ENCODE data around the gene ACOT8. TPM values are rescaled to one million over a fixed set of nuclear protein-coding genes. Genes with fewer than 3 reads are reported as not detected.
A peak's percentile ranks its signal among the peaks of the same experiment; 100 is the strongest.

Gene ACOT8
- total and polyA plus RNA-seq, 9 of the 15 experiments (the other 6 are each of a cell fraction or from before 2014, with no cell fraction given): 8.2 to 46.7 (median 20.7) TPM

DNA sequence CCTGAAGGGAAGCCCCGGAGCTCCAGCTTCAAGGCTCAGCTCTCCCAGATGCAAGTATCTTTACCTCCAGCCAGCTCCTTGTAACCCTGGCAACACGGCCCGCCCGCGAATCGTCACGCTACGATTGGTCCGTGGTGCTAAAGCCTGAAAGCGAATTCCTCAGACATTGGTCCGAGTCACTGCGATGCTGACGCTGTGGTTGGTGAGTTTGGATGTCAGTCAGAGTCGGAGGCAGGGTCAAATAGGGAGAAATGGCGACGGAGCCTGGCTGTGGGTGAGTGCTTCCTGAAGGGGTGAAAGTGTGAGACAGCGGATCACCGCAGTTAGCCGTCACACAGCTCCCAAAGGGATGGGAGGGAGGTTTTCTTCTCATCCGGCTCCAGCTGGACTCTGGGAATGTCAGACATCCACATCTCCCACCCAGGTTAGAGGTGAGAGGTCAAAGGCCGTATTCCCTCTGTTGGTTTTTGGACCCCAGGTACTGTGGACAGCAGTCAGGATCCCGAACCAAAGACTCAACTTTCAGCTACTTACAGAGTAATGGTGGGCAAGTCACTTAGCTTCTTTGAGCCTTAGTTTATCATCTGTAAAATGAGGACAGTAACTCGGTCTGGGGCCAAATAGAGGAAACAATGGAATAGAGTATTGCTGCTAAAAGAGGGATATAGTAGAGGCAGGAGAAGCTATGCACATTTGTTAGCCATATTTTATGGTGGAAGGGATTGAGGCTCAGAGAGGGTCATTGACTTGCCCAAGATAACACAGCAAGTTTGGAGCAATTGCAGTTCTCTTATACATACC, 24.0 kb upstream of the ACOT8 start, which contains the start of gene ZSWIM1 (continued):
- no peak for TF ChIP-seq PCBP1 (IDR thresholded peaks at IDR 0.05; ENCODE audit: low read depth, low read length, poor library complexity, severe bottlenecking)
- TF ChIP-seq MECOM (CRISPR knock-in tag; IDR thresholded peaks at IDR 0.05): no peak
- TF ChIP-seq, protein P1, sequence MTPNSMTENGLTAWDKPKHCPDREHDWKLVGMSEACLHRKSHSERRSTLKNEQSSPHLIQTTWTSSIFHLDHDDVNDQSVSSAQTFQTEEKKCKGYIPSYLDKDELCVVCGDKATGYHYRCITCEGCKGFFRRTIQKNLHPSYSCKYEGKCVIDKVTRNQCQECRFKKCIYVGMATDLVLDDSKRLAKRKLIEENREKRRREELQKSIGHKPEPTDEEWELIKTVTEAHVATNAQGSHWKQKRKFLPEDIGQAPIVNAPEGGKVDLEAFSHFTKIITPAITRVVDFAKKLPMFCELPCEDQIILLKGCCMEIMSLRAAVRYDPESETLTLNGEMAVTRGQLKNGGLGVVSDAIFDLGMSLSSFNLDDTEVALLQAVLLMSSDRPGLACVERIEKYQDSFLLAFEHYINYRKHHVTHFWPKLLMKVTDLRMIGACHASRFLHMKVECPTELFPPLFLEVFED (CRISPR knock-in tag; conservative IDR thresholded peaks at IDR 0.05): no peak
- no peak for TF ChIP-seq ZNF347 (CRISPR knock-in tag; IDR thresholded peaks at IDR 0.05; ENCODE audit: low read depth)
- no peak for TF ChIP-seq HMG20A (CRISPR knock-in tag; conservative IDR thresholded peaks at IDR 0.05)
- TF ChIP-seq HEY1 (CRISPR knock-in tag; IDR thresholded peaks at IDR 0.05; ENCODE audit: borderline replicate concordance): no peak
- TF ChIP-seq, protein P2, sequence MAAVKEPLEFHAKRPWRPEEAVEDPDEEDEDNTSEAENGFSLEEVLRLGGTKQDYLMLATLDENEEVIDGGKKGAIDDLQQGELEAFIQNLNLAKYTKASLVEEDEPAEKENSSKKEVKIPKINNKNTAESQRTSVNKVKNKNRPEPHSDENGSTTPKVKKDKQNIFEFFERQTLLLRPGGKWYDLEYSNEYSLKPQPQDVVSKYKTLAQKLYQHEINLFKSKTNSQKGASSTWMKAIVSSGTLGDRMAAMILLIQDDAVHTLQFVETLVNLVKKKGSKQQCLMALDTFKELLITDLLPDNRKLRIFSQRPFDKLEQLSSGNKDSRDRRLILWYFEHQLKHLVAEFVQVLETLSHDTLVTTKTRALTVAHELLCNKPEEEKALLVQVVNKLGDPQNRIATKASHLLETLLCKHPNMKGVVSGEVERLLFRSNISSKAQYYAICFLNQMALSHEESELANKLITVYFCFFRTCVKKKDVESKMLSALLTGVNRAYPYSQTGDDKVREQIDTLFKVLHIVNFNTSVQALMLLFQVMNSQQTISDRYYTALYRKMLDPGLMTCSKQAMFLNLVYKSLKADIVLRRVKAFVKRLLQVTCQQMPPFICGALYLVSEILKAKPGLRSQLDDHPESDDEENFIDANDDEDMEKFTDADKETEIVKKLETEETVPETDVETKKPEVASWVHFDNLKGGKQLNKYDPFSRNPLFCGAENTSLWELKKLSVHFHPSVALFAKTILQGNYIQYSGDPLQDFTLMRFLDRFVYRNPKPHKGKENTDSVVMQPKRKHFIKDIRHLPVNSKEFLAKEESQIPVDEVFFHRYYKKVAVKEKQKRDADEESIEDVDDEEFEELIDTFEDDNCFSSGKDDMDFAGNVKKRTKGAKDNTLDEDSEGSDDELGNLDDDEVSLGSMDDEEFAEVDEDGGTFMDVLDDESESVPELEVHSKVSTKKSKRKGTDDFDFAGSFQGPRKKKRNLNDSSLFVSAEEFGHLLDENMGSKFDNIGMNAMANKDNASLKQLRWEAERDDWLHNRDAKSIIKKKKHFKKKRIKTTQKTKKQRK (IDR thresholded peaks at IDR 0.05; ENCODE audit: borderline replicate concordance, low read depth, low read length): peak; percentile 80; the same call in 1 of the 2 replicates
- TF ChIP-seq ZNF512 (tag; IDR thresholded peaks at IDR 0.05): no peak
- TF ChIP-seq, protein P3, sequence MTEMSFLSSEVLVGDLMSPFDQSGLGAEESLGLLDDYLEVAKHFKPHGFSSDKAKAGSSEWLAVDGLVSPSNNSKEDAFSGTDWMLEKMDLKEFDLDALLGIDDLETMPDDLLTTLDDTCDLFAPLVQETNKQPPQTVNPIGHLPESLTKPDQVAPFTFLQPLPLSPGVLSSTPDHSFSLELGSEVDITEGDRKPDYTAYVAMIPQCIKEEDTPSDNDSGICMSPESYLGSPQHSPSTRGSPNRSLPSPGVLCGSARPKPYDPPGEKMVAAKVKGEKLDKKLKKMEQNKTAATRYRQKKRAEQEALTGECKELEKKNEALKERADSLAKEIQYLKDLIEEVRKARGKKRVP (CRISPR knock-in tag; IDR thresholded peaks at IDR 0.05): no peak
- TF ChIP-seq SNRNP70 (optimal IDR thresholded peaks at IDR 0.05; ENCODE audit: low read depth, low read length): no peak
- TF ChIP-seq, protein P4, sequence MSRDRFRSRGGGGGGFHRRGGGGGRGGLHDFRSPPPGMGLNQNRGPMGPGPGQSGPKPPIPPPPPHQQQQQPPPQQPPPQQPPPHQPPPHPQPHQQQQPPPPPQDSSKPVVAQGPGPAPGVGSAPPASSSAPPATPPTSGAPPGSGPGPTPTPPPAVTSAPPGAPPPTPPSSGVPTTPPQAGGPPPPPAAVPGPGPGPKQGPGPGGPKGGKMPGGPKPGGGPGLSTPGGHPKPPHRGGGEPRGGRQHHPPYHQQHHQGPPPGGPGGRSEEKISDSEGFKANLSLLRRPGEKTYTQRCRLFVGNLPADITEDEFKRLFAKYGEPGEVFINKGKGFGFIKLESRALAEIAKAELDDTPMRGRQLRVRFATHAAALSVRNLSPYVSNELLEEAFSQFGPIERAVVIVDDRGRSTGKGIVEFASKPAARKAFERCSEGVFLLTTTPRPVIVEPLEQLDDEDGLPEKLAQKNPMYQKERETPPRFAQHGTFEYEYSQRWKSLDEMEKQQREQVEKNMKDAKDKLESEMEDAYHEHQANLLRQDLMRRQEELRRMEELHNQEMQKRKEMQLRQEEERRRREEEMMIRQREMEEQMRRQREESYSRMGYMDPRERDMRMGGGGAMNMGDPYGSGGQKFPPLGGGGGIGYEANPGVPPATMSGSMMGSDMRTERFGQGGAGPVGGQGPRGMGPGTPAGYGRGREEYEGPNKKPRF (IDR thresholded peaks at IDR 0.05; ENCODE audit: low read depth, low read length): no peak
- TF ChIP-seq RBBP5 (IDR thresholded peaks at IDR 0.05; ENCODE audit: borderline replicate concordance, insufficient read depth, low read length, poor library complexity, severe bottlenecking): peak; percentile 59
- no peak for TF ChIP-seq SRSF7 (optimal IDR thresholded peaks at IDR 0.05; ENCODE audit: low read depth, low read length)
- no peak for TF ChIP-seq SNAPC5 (CRISPR knock-in tag; IDR thresholded peaks at IDR 0.05)
- TF ChIP-seq TCF7 (IDR thresholded peaks at IDR 0.05; ENCODE audit: borderline replicate concordance): no peak
- no peak for TF ChIP-seq GTF2A2 (tag; IDR thresholded peaks at IDR 0.05)
- no peak for TF ChIP-seq MEF2D (tag; conservative IDR thresholded peaks at IDR 0.05; ENCODE audit: low read depth)

All from K562 (cell line).